GM19193 (cell line): ENCODE results near the gene ADSS2.

ENCODE experiments used
- POLR2A ChIP-seq: IDR thresholded peaks from 4 replicates; pipeline ENCODE4 v1.6.1; 2011; ENCODE audit not compliant: insufficient read depth, insufficient read length; ENCODE audit errors: extremely low read depth

Gene ADSS2

GRCh38 chr1:244414543-244414942, 37.2 kb downstream of the ADSS2 start:
- TF ChIP-seq POLR2A: no peak

DNA sequence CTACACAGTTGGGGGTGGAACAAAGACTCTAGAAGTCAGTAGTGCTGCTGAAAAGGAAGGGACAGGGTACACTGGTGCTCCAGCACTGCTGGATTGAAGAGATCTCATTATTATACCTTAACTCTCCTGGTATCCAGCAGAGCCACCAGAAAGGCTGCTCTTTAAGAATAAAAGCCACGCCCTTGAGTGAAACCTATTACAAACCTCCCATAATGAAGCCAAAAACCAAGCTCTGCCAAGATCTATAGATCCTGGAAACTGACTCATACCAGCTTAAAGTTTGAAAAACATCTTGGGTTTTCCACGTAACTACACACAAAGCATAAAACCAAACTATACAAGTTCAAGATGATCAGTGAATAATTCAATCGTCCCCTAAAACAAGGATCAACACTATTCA, 38.0 kb downstream of the ADSS2 start:
- TF ChIP-seq POLR2A: no peak

- TF ChIP-seq POLR2A: no peak
These were observed 39.5 kb downstream of the ADSS2 start for GRCh38 chr1:244412176-244412575.

DNA sequence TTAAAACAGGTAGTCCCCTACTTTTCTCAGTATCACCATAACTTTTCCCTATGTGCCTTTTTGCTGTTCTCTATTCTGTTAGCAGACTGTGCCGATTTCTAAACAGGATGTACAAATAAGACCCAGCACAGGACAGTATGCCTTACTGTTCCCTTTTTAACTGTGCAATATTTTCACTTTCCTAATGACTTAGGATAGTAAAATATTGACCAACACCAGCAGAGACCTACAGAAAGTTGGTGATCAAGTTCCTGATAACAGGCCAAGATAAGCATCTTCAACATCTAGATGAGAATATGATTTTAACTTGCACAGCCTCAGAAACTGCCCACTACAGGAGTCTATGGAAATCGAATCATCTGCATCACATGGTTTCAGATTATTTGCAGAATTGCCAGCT, 42.0 kb downstream of the ADSS2 start:
- no peak for TF ChIP-seq POLR2A

DNA sequence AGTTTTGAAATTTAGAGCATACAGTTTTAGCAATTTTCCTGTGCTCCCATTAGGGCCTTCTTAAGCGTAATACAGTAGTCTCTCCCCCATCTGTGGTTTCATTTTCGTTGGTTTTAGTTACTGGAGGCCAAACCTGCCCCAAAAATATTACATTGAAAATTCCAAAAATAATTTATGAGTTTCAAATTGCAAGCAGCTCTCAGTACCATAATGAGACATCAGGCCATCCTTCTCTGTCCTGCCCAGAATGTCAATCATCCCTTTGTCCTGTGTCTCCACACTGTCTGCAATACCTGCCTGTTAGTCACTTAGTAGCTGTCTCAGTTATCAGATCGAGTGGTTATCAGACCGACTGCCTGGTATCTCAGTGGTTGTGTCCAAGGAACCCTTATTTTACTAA, 45.4 kb downstream of the ADSS2 start:
- no peak for TF ChIP-seq POLR2A

GRCh38 chr1:244405856-244406255, 45.9 kb downstream of the ADSS2 start:
- no peak for TF ChIP-seq POLR2A

DNA sequence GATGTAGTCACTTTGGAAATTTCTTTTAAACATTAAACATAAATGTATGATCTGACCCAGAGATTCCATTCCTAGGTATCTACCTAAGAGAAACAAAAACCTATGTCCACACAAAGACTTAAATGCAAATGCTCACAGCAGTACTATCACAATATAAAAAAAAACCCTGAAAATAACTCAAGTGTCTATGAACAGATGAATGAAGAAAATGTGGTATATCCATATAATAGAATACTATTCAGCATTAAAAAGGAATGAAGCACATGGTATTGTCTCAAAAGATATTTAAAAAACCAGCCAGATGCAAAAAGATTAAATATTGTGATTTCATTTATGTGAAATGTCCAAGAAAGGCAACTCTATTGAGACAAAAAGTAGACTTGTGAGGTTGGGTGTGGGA, 48.3 kb downstream of the ADSS2 start:
- TF ChIP-seq POLR2A: no peak

DNA sequence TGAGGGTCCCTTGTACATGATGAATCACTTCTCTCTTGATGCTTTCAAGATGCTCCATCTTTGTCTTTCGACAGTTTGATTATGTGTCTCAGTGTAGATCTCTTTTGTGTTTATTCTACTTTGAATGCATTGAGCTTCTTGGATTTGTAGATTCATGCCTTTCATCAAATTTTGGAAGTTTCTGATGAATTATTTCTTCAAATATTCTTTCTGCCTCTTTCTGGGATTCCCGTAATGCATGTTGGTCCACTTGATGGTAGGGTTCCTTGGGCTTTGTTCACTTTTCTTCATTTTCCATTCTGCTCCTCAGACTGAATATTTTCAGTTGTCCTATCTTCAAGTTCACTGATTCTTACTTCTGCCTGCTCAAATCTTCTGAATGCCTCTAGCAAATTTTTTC, 50.7 kb downstream of the ADSS2 start:
- TF ChIP-seq POLR2A: no peak

GRCh38 chr1:244397131-244397530, 54.6 kb downstream of the ADSS2 start:
- TF ChIP-seq POLR2A: no peak

DNA sequence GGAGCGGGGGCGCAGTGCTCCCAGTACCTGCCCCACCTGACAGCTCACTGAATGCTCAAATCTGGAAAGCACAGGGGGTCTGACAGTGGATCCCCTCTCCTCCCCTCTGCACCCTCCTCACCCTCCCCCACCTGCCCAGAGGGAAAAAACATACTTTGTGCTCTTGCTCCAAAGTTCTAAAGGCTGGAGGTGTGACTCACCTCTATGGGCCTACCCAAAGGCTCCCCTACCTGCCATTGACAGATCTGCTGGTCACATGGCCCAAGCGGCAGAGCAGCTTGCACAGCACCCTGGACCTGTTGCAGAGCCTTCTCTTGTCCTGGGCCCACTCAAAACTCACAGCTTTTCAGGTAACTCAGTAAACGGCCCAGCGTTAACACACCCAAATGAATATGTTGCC, 55.7 kb downstream of the ADSS2 start:
- no peak for TF ChIP-seq POLR2A

GRCh38 chr1:244394826-244395765, 56.6 kb downstream of the ADSS2 start:
- no peak for TF ChIP-seq POLR2A

- TF ChIP-seq POLR2A: no peak
These were observed 57.4 kb downstream of the ADSS2 start for GRCh38 chr1:244394346-244394745.

DNA sequence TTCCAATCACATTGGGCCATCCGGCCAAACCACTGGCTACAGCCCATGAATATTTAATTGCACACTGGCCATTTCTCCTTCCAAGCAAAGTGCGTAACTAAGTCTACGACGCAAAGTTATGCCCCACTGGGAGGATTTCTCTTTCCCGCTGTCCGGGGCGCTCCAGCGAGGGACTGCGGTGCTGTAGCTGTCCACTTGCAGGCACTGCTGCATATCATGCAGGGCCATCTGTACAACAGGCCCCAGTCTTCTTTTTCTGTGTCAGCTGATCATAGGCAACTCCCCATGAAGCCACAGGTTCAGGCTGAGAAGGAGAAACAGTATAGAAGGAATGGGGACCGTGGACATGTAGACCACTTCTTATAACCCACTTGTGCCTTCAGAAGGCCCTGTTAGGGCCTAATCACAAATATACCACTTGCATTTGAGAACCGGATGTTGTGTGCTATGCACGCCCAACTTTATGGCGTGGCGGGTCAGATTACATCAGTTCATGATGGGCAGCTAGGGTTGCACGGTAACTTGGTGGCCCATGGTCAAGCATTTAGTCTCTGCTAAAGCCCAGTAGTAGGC, 58.0 kb downstream of the ADSS2 start:
- no peak for TF ChIP-seq POLR2A

- TF ChIP-seq POLR2A: no peak
These were observed 59.9 kb downstream of the ADSS2 start for GRCh38 chr1:244391761-244392160.

DNA sequence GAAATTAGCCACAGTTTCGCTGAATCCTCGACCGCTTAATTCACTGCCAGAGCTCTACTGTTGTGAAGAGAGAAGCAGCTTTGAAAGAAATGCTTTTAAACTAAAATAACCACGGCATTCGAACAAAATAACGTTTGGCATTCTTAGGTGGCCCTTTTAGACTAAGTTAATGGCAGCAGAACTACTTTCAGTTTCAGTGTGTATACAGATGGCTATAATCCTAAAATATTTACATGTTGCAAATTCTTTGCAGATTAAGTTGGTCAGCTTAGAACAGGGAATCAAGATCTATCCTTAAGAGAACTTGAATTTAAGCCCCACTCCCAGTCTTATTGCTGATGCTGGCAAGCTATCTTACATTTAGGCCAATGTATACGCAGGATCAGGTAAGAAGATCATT, 62.7 kb downstream of the ADSS2 start:
- no peak for TF ChIP-seq POLR2A

- no peak for TF ChIP-seq POLR2A
These were observed 64.3 kb downstream of the ADSS2 start for GRCh38 chr1:244387415-244387814.
